Tibial nerve (tissue), 3 donors: ENCODE measurements around the gene DZANK1.

Experiments used
- CTCF ChIP-seq, 5 experiments: fragments of 200-600 bp in 3 of 5; fragments of 450-650 bp in 2 of 5; sonication (generic) in 3 of 5; IDR thresholded peaks; one replicate each; pipeline ENCODE4 v1.5.1; 2016 to 2019; ENCODE audit warnings: antibody characterized with exemption in 5 of 5, mild to moderate bottlenecking in 3 of 5, moderate library complexity in 2 of 5
- POLR2A ChIP-seq, 2 donors: fragments of 450-650 bp; IDR thresholded peaks; one replicate each; pipeline ENCODE4 v1.6.1; 2017; ENCODE audit warnings: antibody characterized with exemption in 2 of 2, mild to moderate bottlenecking in 2 of 2, moderate library complexity in 2 of 2

GRCh38 chr20:18404172-18404571 lies 62.7 kb downstream of the DZANK1 start:
- TF ChIP-seq CTCF (IDR thresholded peaks at IDR 0.05) (no peak), POLR2A (IDR thresholded peaks at IDR 0.05) (no peak)
